Measurements from ENCODE around the gene PRR18. TPM values are rescaled to one million over a fixed set of nuclear protein-coding genes. Genes with fewer than 3 reads are reported as not detected.

Gene PRR18
- total and polyA plus RNA-seq, 2 of the 13 experiments (the other 11 are each of a cell fraction or from before 2014, with no cell fraction given) = 0.04 TPM

DNA sequence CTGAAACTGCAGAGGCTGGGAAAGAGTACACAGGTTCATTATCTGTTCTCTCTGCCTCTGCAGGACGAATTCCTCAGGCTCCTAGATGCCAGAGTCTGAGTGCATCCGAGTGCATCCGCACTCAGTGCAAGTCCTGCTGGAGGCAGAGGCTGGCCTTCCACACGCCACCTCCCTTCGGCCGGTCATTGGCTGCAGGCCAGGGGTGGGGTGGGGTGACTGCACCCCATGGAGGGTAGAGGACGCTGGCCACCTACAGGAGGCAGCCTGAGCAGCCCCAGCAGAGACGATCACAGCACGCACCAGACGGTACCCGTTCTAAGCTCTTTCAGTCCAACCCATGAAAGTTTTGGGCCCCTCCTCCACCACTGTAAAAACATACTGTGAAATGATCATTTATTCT, 22.4 kb upstream of the PRR18 start (continued):
- TF ChIP-seq SOX13 (IDR thresholded peaks at IDR 0.05) (no peak), SOX13 (CRISPR knock-in tag; conservative IDR thresholded peaks at IDR 0.05 in 1 of 2, IDR thresholded peaks at IDR 0.05 in 1 of 2) (peak in 1 of 2 experiments; percentile 58; a peak in 1 of 4 replicates), ARNTL (CRISPR knock-in tag; IDR thresholded peaks at IDR 0.05) (no peak), TBP (CRISPR knock-in tag; IDR thresholded peaks at IDR 0.05) (no peak), ZNF317 (CRISPR knock-in tag; IDR thresholded peaks at IDR 0.05) (no peak), HNRNPK (IDR thresholded peaks at IDR 0.05; ENCODE audit: low read depth, low read length, poor library complexity, severe bottlenecking) (no peak), MED13 (CRISPR knock-in tag; IDR thresholded peaks at IDR 0.05) (no peak), JDP2 (CRISPR knock-in tag; IDR thresholded peaks at IDR 0.05; ENCODE audit: borderline replicate concordance) (no peak), ZNF678 (CRISPR knock-in tag; IDR thresholded peaks at IDR 0.05) (no peak), ZNF343 (CRISPR knock-in tag; IDR thresholded peaks at IDR 0.05) (no peak), TMF1 (CRISPR knock-in tag; IDR thresholded peaks at IDR 0.05; ENCODE audit: low read depth) (no peak), NR3C1 (CRISPR knock-in tag; IDR thresholded peaks at IDR 0.05) (no peak), HOXD1 (CRISPR knock-in tag; IDR thresholded peaks at IDR 0.05) (no peak), SRF (IDR thresholded peaks at IDR 0.05; ENCODE audit: low read depth, low read length) (no peak), TGIF2 (CRISPR knock-in tag; IDR thresholded peaks at IDR 0.05) (no peak), TCF7 (IDR thresholded peaks at IDR 0.05; ENCODE audit: low read depth) (no peak), ZNF546 (CRISPR knock-in tag; conservative IDR thresholded peaks at IDR 0.05) (no peak), SALL2 (CRISPR knock-in tag; IDR thresholded peaks at IDR 0.05) (no peak), SNAI1 (CRISPR knock-in tag; IDR thresholded peaks at IDR 0.05; ENCODE audit: borderline replicate concordance) (no peak)
- TF ChIP-seq, protein P1, sequence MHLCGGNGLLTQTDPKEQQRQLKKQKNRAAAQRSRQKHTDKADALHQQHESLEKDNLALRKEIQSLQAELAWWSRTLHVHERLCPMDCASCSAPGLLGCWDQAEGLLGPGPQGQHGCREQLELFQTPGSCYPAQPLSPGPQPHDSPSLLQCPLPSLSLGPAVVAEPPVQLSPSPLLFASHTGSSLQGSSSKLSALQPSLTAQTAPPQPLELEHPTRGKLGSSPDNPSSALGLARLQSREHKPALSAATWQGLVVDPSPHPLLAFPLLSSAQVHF (CRISPR knock-in tag; IDR thresholded peaks at IDR 0.05) = no peak
- TF ChIP-seq, protein P2, sequence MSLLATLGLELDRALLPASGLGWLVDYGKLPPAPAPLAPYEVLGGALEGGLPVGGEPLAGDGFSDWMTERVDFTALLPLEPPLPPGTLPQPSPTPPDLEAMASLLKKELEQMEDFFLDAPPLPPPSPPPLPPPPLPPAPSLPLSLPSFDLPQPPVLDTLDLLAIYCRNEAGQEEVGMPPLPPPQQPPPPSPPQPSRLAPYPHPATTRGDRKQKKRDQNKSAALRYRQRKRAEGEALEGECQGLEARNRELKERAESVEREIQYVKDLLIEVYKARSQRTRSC (CRISPR knock-in tag; IDR thresholded peaks at IDR 0.05; ENCODE audit: low read depth) = no peak
- TF ChIP-seq, protein P3, sequence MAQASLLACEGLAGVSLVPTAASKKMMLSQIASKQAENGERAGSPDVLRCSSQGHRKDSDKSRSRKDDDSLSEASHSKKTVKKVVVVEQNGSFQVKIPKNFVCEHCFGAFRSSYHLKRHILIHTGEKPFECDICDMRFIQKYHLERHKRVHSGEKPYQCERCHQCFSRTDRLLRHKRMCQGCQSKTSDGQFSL (CRISPR knock-in tag; IDR thresholded peaks at IDR 0.05) = no peak
- TF ChIP-seq, protein P4, sequence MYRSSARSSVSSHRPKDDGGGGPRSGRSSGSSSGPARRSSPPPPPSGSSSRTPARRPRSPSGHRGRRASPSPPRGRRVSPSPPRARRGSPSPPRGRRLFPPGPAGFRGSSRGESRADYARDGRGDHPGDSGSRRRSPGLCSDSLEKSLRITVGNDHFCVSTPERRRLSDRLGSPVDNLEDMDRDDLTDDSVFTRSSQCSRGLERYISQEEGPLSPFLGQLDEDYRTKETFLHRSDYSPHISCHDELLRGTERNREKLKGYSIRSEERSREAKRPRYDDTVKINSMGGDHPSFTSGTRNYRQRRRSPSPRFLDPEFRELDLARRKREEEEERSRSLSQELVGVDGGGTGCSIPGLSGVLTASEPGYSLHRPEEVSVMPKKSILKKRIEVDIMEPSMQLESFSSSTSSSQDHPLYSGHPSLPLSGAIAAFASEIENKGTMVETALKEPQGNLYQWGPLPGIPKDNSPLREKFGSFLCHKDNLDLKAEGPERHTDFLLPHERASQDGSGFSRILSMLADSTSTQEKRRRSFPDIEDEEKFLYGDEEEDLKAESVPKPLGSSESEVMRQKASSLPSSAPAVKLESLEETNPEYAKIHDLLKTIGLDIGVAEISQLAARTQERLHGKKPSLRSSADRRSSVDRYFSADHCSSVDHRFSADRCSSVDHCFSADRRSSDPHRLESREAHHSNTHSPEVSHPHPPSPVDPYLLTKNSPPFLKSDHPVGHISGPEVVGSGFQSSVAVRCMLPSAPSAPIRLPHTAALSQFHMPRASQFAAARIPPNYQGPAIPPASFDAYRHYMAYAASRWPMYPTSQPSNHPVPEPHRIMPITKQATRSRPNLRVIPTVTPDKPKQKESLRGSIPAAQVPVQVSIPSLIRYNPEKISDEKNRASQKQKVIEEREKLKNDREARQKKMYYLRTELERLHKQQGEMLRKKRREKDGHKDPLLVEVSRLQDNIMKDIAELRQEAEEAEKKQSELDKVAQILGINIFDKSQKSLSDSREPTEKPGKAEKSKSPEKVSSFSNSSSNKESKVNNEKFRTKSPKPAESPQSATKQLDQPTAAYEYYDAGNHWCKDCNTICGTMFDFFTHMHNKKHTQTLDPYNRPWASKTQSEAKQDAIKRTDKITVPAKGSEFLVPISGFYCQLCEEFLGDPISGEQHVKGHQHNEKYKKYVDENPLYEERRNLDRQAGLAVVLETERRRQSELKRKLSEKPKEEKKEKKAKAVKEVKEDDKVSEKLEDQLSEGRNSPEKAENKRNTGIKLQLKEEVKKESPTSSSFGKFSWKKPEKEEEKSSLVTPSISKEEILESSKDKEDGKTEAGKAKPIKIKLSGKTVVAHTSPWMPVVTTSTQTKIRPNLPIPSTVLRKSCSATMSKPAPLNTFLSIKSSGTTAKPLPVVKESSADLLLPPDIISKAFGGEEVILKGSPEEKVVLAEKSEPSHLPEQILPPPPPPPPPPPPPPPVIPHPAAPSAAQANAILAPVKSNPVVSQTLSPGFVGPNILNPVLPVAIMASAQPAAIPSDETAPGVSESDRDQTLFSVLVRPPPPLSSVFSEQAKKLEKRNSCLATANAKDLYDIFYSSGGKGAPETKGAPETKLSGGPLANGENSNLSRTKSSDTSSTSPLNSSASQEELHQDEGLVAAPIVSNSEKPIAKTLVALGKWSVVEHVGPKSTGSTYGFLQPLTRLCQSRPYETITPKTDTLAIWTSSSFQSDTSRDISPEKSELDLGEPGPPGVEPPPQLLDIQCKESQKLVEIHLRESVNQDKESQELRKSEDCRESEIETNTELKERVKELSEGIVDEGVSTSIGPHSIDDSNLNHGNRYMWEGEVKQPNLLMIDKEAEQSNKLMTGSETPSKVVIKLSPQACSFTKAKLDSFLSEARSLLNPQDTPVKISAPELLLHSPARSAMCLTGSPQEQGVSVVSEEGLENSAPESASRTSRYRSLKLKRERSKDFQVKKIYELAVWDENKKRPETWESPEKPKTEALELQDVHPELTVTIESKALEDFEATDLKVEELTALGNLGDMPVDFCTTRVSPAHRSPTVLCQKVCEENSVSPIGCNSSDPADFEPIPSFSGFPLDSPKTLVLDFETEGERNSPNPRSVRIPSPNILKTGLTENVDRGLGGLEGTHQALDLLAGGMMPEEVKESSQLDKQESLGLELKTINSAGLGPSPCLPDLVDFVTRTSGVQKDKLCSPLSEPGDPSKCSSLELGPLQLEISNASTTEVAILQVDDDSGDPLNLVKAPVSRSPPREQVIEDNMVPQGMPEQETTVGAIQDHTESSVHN (CRISPR knock-in tag; IDR thresholded peaks at IDR 0.05) = no peak

All from HepG2 (cell line).